Measurements from ENCODE around the gene MICAL3. TPM values are rescaled to one million over a fixed set of nuclear protein-coding genes. Genes with fewer than 3 reads are reported as not detected.

Gene MICAL3
- polyA plus RNA-seq, 1 donor from 2014 or later, result 28.1 TPM

DNA sequence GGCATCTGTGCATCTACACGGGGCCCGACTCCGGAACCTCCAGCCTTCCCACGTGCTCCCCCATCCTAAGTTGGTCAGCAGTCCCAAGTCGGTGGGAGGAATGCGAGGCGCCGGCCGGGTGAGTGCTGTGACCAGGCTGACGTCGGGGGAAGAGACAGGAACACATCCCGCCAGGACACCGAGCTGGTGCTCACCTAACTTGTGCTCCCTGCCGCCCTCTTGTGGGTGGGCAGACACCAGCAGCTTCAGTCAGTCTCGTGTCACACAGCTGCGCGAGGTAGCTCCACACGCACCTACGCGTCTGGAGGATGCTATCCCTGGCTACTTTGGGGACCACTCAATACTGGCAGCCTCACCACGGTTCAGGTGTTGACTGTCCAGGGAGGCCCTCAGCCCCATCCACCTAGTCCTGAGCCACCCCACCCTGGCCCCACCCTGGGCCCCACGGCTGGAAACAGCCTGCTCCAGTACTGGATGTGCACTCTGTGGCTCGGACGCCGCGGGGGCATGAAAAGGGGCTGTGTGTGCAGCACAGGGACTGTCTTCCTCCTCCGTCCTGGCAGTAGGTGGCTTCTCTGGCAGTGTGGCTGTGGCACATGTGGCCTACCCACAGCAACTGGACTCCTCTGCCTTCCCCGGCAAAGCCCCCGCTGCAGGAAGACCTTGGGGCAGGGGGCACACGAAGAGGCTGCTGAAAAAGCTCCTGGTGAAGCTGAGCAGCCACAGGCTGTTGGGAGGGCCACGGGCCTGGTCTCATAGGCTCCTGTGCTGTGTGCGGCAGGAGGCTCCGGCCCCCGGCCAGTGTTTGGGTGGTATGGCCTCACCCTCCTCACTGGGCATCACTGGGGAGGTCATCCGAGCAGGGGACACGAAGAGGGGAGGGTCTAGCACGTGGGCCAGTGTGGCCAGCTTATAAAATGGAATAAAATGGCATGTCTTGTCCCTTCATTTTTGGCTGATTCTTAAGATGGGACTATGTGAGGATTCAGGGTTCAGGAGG is 238.9 kb downstream of the MICAL3 start:
- Histone ChIP-seq H3K4me2 (ENCODE audit: low read length) (no peak overlapping the region), H3F3A (ENCODE audit: insufficient read depth, low read length, poor library complexity, severe bottlenecking) (no peaks in the 10 kb centered on the region), H2AFZ (ENCODE audit: low read depth, low read length) (no peak overlapping the region), H3K27me3 (ENCODE audit: insufficient read depth, low read depth, low read length) (no peaks in the 10 kb centered on the region), H4K20me1 (ENCODE audit: insufficient read depth) (no peaks in the 10 kb centered on the region), H3K36me3 (ENCODE audit: insufficient read depth, low read length) (no peaks in the 10 kb centered on the region), H3K9ac (ENCODE audit: low read length) (no peak overlapping the region), H3K4me3 (ENCODE audit: low read length) (no peak overlapping the region), H3K79me2 (replicated peaks; ENCODE audit: insufficient read depth, low read length) (no peaks in the 10 kb centered on the region), H3K9me3 (ENCODE audit: low read length) (no peaks in the 10 kb centered on the region), H3K9me2 (ENCODE audit: insufficient read depth, low read length) (no peaks in the 10 kb centered on the region), H3K27ac (ENCODE audit: low read length) (no peak overlapping the region)
- TF ChIP-seq EP300 (conservative IDR thresholded peaks at IDR 0.05; ENCODE audit: poor library complexity, severe bottlenecking), result no peak
- TF ChIP-seq POLR2AphosphoS5 (IDR thresholded peaks at IDR 0.05), result peak; percentile 15

DNA sequence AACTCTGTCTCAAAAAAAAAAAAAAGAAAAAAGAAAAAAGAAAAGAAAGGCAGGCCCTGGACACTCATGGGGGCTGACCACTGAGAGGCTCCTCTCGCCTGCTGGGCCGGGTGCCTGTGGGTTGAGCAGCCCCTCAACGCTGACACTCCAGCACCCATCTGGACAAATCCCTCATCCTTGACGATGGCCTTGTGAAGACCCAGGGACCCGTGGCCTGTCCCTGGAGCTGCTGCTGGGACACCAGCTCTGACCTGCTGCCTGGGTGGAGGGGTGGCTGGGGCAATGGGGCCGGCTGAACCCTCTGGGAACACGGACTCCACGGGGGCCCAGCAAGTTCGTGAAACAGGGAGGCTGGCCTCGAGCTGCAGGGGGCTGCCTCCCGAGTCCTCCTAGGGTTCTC is 239.6 kb downstream of the MICAL3 start:
- Histone ChIP-seq H3K9me3 (ENCODE audit: low read length) (no peaks in the 10 kb centered on the region), H3K79me2 (replicated peaks; ENCODE audit: insufficient read depth, low read length) (no peaks in the 10 kb centered on the region), H3F3A (ENCODE audit: insufficient read depth, low read length, poor library complexity, severe bottlenecking) (no peaks in the 10 kb centered on the region), H3K9ac (ENCODE audit: low read length) (no peak overlapping the region), H3K27me3 (ENCODE audit: insufficient read depth, low read depth, low read length) (no peaks in the 10 kb centered on the region), H3K36me3 (ENCODE audit: insufficient read depth, low read length) (no peaks in the 10 kb centered on the region), H3K9me2 (ENCODE audit: insufficient read depth, low read length) (no peaks in the 10 kb centered on the region), H2AFZ (ENCODE audit: low read depth, low read length) (no peak overlapping the region), H3K27ac (ENCODE audit: low read length) (no peak overlapping the region), H3K4me2 (ENCODE audit: low read length) (no peak overlapping the region), H4K20me1 (ENCODE audit: insufficient read depth) (no peaks in the 10 kb centered on the region), H3K4me3 (ENCODE audit: low read length) (no peak overlapping the region)
- TF ChIP-seq EP300 (conservative IDR thresholded peaks at IDR 0.05; ENCODE audit: poor library complexity, severe bottlenecking) (no peak), SMC3 (conservative IDR thresholded peaks at IDR 0.05; ENCODE audit: poor library complexity) (no peak), CTCF (IDR thresholded peaks at IDR 0.05; ENCODE audit: poor library complexity, severe bottlenecking) (no peak), TAF1 (IDR thresholded peaks at IDR 0.05; ENCODE audit: low read depth) (no peak), MXI1 (conservative IDR thresholded peaks at IDR 0.05; ENCODE audit: poor library complexity, severe bottlenecking) (no peak), EZH2 (IDR thresholded peaks at IDR 0.05; ENCODE audit: borderline replicate concordance, insufficient read depth, low read length, poor library complexity, severe bottlenecking) (no peak)
- TF ChIP-seq, protein P1, sequence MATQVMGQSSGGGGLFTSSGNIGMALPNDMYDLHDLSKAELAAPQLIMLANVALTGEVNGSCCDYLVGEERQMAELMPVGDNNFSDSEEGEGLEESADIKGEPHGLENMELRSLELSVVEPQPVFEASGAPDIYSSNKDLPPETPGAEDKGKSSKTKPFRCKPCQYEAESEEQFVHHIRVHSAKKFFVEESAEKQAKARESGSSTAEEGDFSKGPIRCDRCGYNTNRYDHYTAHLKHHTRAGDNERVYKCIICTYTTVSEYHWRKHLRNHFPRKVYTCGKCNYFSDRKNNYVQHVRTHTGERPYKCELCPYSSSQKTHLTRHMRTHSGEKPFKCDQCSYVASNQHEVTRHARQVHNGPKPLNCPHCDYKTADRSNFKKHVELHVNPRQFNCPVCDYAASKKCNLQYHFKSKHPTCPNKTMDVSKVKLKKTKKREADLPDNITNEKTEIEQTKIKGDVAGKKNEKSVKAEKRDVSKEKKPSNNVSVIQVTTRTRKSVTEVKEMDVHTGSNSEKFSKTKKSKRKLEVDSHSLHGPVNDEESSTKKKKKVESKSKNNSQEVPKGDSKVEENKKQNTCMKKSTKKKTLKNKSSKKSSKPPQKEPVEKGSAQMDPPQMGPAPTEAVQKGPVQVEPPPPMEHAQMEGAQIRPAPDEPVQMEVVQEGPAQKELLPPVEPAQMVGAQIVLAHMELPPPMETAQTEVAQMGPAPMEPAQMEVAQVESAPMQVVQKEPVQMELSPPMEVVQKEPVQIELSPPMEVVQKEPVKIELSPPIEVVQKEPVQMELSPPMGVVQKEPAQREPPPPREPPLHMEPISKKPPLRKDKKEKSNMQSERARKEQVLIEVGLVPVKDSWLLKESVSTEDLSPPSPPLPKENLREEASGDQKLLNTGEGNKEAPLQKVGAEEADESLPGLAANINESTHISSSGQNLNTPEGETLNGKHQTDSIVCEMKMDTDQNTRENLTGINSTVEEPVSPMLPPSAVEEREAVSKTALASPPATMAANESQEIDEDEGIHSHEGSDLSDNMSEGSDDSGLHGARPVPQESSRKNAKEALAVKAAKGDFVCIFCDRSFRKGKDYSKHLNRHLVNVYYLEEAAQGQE (IDR thresholded peaks at IDR 0.05; ENCODE audit: borderline replicate concordance), result no peak

All from neural cell (in vitro differentiated cells).